Non-pigmented ciliary epithelial cell (primary cell): ENCODE data around the gene GNAS.
A peak's percentile ranks its signal among the peaks of the same experiment; 100 is the strongest.
"Not testable (repeated sequence)": the region's sequence is repeated elsewhere in the genome, so short reads cannot be mapped to it uniquely, and the experiment has no call there.

Experiments used
- DNase-seq: peaks from one replicate; pipeline ENCODE4 v3.0.0-alpha.2; 2010; ENCODE audit warnings: low read depth

GNAS gene

DNA sequence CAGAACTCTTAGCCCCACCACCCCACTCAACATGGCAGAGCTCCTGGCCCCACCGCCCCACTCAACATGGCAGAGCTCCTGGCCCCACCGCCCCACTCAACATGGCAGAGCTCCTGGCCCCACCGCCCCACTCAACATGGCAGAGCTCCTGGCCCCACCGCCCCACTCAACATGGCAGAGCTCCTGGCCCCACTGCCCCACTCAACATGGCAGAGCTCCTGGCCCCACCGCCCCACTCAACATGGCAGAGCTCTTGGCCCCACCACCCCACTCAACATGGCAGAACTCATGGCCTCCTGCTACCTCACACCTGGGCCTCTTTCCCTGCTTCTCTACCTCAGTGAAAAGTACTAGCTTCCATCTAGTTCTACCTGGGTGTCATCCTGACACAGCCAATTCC is 23.7 kb upstream of the GNAS start:
- not testable (repeated sequence) for DNase-seq

DNA sequence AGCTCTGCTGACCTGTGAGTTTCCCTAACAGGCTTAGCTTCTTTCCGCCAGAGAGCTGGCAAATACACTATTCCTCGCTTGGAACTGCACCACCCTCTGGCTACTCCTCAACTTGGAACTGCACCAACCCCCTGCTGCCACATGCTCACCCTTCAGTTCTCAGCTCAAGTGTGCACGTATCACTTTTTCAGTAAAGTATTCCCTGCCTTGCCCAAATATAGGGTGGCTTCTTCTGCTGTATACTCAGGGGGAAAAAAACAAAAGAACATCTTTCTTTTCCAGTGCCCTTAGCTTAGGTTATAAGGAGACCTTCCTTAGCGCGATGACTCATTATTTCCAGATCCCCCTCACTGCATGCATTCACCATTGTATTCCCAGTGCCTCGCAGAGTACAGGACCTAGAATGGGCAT is 23.0 kb upstream of the GNAS start:
- DNase-seq: no peak

DNA sequence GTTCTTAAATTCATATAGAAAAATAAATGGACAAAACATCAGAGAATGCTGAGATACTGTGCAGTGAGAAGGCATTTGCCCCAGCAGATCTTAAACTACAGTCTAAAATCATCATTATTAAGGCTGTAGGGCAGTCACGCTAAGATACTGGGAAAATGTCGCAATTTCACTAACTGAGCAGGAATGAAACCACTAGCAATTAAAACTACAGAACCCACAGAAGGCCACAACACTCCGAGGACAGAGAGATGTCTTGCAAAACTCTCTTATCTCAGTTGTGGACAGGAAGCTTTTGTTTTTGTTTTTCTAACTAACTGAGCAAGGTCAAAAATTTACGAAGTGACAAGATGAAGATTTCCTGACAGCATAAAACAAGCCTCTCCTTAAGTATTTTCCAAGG is 20.1 kb upstream of the GNAS start:
- no peak for DNase-seq

DNA sequence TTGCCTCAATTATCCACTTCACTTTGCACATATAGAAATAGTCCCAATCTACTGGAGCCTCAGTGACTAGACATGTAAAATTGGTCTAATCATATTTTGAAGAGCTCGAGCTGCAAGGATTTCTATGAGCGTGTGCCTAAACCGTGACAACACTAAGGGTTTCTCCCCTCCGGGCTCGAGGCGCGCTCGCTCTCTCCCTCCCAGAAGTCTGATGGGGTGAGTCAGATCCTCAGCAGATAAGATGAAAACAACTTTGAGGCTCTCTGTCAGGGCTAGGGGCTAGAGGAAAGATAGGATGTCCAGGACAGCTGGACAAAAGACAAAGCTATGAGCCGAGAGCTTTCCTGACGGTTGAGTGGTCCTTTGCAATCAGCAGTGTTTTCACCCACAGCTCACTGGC is 18.6 kb upstream of the GNAS start:
- DNase-seq: no peak

DNA sequence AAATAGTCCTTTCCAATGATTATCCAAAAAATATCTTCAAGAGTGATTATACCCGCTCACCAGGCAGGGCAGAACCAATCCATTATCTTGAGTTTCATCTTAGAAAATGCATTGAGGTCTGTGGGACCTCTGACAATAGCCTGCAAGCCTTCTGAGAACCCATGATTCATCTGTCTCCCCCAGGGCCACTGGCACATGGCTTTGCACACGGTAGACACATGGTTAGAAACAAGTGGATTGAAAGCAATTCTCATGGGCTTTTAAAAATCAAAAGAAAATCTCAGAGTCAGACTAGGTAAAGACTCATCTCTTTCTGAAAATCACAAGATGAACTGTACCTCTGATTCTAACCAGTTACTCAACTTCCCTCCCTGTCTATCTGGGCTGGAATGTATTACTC is 17.3 kb upstream of the GNAS start:
- DNase-seq: no peak

DNA sequence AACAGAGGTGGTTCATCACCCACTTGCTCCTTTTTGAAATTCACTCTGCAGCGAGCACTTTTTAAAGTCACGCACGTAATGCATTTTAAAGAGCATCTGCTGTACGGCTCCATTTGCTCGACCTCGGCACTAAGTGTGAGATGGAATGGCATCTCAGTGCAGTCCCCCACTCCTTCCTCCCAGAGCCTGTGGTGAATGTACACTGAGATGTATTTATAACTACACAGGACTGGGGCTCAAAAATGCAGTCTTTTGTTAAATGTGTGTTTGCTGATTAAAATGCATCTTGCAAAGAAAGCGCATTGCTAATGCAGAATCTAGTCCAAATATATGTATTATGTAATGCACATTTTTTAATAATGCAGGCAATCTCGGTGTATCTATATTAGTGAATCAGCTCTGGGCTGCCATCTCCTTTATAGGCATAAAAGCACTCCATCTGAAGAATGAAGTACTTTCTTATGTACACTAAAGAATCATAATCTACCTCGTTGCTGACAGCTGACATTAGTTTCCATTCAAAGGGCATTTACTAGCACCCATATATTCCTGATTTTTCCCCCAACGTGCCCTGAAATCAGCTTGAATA is 15.8 kb upstream of the GNAS start:
- DNase-seq: no peak

DNA sequence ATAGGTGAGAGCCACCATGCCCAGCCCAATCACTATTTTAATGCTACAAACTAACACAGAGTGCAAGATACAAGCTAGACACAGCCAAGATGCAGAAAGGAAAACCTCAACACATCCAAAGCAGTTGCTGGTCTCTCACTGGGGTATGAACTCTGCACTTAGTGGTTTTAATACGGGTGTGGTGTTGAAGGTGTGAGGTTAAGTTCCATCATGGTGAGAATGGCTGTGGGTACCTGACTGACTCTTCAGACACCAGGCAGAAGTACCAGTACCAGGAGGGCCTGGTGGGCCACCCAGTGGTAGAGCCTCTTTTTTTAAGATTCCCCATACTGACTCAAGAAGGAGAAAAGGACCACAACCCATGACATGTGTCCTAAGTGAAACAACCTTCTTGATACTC is 14.8 kb upstream of the GNAS start:
- DNase-seq: no peak

DNA sequence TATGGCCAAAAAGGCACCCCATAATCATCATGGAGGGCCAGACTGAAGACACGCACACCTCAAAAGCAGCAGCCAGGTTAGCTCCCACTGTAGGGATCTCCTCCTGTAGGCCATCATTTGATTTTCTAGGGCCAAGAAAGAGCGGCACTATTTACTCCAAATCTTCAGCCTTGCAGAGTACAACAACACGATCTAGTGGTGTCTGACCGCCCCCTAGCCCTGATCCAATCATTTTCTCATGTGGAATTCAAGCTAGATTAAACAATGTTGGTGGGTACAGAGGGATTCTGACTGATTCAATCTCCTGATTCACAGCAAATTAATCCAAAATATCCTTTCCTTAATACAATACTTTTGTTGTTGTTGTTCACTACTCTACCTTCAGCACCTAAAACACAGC is 14.3 kb upstream of the GNAS start:
- DNase-seq: no peak

DNA sequence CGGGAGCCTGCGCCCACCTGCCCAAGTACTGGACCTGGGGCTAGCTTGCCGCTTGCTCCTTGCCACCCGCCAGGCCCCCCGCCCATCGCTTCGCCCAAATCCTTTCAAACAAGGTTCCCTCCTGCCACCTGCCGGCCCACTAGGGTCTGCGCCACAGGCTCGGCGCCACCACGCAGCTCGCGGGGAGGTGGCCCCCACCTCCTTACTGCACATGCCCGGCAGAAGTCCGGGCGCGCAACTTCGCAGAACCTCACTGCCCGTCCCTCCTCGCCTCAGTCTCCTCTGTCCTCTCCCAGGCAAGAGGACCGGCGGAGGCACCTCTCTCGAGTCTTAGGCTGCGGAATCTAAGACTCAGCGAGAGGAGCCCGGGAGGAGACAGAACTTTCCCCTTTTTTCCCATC is 13.0 kb upstream of the GNAS start:
- no peak for DNase-seq

DNA sequence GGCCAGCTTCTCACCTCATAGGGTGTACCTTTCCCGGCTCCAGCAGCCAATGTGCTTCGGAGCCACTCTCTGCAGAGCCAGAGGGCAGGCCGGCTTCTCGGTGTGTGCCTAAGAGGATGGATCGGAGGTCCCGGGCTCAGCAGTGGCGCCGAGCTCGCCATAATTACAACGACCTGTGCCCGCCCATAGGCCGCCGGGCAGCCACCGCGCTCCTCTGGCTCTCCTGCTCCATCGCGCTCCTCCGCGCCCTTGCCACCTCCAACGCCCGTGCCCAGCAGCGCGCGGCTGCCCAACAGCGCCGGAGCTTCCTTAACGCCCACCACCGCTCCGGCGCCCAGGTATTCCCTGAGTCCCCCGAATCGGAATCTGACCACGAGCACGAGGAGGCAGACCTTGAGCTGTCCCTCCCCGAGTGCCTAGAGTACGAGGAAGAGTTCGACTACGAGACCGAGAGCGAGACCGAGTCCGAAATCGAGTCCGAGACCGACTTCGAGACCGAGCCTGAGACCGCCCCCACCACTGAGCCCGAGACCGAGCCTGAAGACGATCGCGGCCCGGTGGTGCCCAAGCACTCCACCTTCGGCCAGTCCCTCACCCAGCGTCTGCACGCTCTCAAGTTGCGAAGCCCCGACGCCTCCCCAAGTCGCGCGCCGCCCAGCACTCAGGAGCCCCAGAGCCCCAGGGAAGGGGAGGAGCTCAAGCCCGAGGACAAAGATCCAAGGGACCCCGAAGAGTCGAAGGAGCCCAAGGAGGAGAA is 12.3 kb upstream of the GNAS start:
- no peak for DNase-seq

DNA sequence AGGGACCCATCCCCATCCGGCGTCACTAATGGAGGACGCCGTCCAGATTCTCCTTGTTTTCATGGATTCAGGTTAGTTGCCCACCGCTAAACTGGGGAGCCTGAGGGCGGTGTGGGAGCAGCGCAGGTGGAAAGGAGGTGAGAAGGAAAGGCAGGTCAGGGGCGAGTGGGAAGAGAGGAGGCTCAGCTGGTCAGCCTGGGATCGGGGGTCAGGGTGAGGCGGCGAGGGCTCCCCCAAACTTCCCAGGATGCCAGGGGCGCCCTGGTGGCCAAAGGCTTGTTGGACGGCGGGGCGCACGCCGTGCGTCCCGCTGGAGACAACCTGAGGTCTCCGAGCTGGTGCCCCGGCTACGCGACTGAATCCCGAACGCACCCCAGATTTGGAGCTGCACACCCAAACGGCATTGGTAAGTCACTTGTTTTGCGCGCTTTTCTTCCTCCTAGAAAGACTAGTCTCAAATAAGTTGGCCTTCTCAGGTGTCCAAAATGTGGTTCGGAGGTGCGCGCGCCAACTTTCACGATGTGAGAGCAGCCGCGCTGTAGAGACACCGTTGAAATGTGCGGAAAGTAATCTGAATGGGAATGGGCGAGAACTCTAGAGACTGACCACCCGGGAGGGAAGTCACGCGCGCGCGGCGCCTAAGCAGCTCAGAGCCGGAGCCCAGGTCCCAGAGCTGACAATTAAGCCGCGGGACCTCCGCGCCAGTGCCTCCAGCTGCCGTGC is 11.5 kb upstream of the GNAS start:
- DNase-seq: no peak

DNA sequence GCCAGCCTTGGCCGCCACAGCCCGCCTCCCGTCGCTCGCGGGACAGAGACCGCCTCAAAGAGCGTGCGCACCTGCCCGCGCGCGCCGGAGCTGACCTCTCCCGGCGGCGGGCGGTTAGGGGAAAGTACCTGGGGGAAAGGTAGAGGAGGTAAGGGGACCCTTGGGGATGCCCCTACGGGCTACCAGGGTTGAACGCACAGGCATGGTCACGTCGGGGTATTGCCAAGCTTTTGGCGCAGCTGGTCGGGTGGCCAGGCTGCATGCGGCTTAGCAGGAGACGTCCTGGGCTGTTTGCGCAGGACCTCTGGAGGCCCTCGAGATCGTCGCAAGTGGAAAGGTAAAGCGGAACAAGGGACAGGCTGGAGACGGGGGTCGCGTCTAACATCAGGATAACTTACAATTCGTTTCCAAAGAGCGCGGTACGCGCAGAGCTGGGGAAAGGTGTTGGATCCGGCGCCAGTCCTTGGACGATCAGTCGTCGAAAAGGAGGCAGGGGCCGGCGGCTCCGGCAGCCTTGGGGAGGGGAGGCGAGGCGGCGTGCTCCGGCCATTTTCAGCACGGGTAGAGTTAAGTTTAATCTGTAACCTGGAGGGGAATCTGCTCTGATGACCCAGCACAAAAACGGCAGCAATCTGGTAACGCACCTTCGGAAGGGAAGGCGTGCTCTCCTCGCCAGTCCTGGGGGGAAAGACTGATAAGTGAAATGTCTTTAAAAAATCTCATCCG is 10.8 kb upstream of the GNAS start:
- DNase-seq: no peak

DNA sequence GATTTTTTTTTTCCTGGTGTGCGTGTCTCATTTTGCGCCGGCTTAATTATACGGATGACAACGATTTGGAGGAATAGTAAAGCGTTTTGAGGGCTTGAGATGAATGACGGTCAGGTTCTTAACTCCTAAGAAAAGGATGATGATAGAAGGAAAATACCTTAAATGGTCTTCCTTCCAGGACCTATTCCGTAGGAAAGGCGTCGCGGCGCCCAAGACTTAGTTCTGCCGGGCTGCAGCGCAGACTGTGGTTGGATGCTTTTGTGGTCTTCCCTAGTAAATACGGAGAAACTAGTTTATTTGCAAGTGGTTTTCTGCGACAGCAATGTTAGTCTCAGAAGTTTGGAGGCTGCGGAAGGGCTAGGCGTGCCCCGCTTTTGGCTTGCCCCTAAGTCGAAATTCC is 10.2 kb upstream of the GNAS start:
- DNase-seq: no peak

DNA sequence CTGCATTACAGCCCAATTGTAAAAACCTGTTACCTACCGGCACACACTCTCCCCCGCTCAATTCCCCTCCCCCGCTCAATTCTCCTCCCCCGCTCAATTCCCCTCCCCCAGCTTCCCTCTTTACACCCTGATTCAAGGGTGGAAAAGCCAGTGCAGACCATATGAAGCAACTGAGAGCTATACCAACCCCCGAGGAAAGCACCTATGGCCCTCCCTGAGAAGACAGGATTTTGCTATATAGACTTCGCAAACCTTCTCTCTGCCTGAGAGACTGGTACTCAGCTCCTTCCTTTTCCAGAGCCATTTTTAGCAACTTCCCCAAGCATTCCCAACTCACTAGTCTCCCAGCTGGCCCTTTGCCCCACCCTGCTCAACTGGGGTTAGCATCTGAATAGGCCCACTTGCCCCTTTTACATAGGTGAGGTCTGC is 9.4 kb upstream of the GNAS start:
- DNase-seq: no peak

DNA sequence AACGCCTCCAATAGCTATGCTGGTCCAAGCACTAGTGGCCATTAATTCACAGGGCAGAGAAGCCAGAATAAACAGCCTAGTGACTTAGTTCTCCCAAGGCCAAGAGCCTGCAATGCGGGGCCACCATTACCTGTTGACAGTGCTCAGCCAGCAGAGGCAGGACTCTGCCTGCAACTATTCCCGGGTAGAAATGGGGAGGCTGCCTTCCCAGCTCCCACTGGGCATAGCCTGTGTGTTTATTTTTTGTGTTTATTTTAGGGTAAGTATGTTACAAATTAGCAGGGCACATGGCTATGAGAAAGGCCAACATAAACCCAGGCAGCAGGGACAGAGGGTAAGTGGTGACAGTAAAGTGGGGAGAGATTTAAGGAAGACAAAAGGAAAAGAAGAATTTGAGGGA is 6.8 kb upstream of the GNAS start:
- DNase-seq: no peak

DNA sequence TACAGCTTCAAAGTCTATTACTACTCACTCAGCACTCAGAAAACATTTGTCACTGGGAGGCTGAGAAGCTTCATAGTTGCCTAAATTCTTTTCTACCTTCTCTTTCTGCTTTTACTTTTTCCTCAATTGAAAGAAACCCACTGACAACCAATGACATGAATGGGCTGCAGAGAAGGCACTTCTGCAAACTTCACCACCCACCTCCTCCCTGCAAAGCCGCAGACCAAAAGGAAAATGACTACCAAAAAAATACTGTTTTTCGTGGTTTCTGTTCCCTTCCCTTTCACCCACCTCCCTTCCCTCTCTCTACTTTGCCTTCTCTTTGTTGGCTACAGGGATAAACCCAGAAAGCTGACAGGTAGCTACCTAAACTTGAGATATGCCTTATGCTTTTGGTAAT is 5.1 kb upstream of the GNAS start:
- DNase-seq: no peak

DNA sequence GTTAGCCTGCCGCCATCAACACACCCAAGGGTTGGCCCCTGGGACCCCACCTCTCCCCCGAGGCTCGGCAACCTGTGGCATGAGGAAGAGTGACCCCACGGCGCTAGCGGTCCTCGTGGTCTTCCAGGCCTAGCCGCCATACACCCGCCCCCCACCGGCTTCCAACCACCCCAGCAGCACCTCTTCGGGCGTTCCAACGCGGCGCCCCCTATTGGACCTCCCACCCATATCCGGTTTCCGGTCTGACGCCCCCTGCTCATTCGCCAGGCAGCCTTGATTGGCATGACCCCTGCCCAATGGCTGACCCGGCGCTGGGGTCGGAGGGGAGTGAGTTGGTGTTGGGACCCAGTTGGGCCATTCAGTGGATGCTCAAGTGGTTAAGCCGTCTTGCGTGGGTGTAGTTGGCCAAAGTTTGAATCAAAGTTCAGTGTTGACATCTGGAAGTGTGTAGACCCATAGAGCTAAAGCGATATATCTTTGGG is 1.8 kb upstream of the GNAS start, which contains the start of gene GNAS-AS1:
TSS of gene GNAS-AS1 (minus strand) at position 210 of the 482 bp plus-strand sequence.
- peak; percentile 67 for DNase-seq

DNA sequence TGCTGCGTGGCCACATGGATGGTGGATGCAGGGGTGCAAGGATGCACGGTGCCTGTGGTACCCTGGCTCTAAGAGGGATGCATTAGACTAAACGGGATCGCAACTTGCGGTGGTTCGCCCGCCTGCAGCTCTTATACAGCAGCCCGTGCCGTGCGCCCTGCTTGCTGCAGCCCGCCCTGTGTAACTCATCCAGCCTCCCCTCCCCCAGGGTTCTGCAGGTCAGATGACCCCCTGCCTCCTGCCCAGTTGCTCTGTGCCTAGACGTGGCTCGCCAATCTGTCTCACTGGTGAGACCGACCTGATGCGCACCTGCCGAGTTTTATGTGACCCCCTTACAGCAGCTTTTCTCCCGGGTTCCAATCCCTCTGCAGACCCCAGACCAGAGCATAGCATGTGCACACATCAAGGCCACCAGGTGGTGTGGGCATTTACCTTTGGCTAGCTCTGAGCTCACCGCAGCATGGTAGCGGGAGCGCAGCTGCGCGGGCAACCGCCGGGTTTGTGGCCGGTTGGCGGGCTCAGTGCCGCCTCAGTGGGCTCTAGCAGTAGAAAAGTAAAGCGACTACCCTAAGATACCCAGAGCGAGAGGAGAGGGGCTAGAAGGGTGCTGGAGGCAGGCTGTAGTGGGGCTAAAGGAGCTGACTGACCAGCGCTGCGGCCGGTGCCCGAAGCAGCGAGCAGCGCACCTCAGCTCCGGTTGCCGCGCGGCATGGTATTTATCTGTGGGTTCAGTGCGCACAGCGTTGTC is 1.1 kb upstream of the GNAS start:
- DNase-seq: no peak

DNA sequence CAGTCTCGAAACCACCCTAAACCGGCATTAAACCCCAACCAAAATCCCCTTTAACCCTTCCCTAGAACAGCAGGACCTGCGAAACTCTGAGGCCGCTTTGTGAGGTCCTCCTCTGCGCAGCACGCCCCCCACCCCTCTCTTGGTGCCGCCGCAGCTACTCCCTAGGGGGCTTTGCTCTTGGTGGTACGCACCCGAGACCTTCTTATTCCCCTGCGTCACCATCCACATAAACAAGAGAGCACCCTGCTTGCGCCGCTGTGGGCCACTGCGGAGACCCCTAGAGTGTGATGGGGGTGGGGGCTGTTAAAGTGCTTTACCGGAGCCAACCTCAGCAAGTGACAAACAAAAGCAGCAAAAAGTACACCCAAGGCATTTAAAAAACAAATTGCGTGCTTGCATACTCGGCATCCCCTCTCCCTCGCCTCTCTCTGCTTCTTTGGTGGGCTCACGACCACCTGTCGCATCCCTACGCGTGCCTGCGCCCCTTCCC is 502 bp upstream of the GNAS start:
- DNase-seq: no peak

DNA sequence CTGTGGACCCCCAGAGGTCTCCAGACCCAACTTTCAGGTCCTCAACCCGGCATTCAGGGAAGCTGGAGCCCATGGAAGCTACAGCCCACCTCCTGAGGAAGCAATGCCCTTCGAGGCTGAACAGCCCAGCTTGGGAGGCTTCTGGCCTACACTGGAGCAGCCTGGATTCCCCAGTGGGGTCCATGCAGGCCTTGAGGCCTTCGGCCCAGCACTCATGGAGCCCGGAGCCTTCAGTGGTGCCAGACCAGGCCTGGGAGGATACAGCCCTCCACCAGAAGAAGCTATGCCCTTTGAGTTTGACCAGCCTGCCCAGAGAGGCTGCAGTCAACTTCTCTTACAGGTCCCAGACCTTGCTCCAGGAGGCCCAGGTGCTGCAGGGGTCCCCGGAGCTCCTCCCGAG is 950 bp downstream of the GNAS start:
- DNase-seq: no peak

DNA sequence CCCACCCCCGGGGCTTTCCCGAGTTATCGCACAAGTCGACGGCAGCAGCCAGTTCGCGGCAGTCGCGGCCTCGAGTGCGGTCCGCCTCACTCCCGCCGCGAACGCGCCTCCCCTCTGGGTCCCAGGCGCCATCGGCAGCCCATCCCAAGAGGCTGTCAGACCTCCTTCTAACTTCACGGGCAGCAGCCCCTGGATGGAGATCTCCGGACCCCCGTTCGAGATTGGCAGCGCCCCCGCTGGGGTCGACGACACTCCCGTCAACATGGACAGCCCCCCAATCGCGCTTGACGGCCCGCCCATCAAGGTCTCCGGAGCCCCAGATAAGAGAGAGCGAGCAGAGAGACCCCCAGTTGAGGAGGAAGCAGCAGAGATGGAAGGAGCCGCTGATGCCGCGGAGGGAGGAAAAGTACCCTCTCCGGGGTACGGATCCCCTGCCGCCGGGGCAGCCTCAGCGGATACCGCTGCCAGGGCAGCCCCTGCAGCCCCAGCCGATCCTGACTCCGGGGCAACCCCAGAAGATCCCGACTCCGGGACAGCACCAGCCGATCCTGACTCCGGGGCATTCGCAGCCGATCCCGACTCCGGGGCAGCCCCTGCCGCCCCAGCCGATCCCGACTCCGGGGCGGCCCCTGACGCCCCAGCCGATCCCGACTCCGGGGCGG is 1.6 kb downstream of the GNAS start:
- no peak for DNase-seq
